Camera-type eye (tissue), 1 donor: ENCODE measurements around the gene JUP. TPM values are rescaled to one million over a fixed set of nuclear protein-coding genes. Genes with fewer than 3 reads are reported as not detected.

Source experiments
- total RNA-seq: library from RNA; depleted of rRNA; stranded (reverse); fragments of >200 nt; gene quantifications from one replicate; pipeline ENCODE4 v1.2.3, GENCODE V29; 2014

Gene JUP
- total RNA-seq: 104 TPM

DNA sequence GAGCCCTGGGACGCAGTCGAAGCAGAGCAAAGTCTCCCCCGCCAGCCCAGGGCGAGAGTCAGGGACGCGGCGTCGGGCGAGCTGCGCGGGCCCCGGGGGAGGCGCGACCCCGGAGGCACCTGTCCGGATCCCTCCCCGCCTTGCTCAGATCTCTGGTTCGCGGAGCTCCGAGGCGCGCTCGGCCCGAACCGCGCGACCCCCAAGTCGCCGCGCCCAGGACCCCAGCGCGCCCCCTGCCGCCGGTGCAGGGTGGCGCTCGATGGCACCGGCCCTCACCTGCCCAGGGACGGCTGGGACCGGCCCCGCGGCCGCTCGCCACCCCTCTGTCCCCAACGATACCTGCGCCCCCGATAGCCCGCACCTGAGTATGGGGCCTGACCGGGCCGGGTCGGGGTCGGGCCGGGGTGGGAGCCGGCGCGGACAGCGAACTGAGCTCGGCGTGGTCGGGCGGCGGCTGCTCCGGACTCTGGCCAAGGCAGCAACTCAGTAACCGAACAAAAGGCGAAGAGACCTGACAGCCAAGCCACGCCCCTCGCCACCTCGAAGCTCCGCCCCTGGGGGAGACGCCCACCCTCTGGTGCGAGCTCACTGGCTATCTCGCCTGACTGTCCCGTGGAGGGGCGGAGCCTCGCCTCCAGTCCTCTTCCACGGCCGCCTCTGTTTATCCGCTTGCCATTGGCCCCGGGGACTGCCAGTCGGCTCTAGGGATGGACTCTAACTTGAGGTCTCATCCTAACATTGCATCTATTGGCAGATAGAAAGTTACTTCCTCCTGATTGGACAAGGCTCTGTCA, at the start of gene JUP:
Gene JUP (minus strand): TSS at position 485 of the 794 bp plus-strand sequence. CDS start 14,857 bp downstream, outside the sequence.

DNA sequence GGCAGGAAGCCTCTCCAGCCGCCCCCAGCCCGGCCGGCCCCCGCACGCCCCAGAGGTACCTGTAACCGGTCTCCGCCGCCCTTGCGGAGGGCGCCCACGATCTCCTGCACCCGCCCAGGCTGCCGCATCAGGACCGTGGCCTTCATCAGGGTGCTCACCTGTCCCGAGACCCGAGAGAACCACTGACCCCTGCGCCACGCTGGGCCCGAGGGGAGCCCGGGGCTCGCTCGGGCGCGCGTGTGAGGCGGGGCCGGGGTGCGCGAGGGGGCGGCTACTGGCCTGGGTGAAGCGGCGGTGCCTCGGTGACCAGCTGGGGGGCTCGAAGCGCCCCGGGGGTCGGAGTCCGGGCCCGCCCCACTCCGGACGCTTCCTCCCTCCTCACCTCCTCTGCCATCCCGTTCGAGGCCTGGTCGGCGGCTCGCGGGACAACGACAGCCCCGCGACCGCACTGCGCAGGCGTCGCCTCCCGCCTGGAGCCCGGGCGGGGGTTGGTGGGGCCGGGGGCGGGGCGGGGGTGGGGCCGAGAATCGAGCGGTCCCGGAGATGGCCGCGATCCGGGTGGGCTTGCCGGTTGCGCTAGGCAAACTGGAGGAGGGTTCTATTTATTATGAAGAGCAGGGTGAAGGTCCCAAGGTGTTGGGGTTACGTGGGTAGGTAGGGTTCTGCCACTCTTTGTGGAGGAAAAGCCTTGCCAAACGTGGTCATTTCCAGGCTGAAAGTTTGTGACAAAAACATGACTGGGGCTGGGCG, 49.5 kb upstream of the JUP start, which contains the start of gene NT5C3B:
Gene NT5C3B (minus strand): TSS at position 433 of the 750 bp plus-strand sequence. CDS start 39 bp downstream, at position 394.

GRCh38 chr17:41812381-41813151, 26.1 kb upstream of the JUP start, which contains the start of gene FKBP10:
TSS of gene FKBP10 (plus strand) at chr17:41813004. CDS start at chr17:41813035, 31 bp downstream.

GRCh38 chr17:41811549-41812380, 25.3 kb upstream of the JUP start, which contains the start of gene P3H4:
TSS of gene P3H4 (minus strand) at chr17:41811949. CDS start at chr17:41811915, 34 bp downstream.

DNA sequence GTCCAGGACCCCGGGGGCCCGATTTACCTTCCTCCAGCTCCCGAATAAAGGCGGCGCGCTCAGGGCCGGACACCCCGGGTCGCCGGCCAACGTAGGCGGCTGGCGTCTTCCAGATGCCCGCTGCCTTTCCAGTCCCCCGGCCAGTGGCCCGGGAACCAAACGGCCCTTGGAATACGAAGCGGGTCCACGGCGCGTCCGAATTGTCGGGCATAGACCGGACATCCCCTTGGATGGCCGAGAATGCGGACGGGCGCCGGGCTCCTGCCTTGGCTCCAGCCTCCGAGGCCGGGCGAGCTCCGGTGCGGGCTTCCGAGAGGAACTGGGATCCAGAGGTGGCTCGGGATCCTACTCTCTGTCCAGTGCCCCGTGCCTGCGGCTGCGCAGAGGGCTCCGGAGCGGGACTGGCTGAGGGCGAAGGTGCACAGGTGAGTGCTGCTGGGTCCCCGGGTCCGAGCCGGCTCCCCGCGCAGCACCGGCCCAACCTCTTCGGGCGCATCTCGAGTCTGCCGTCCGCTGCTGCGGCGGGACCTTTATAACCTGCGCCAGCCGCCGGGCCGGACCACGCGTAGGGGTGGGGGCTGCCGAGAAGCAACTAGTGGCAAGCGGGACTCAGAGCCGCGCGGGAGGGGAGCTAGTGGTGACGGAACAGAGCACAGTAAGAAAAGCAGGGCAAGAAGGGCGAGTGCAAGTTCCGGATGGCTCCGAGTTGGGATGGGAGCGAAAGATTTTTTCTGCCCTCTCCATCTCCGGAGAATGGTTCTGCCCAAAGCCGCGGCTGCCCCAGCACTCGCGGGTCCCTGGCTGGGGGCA, 52.2 kb downstream of the JUP start, which contains the start of gene HAP1:
Gene HAP1 (minus strand): TSS at position 505 of the 810 bp plus-strand sequence. CDS start 9 bp downstream, at position 496.

GRCh38 chr17:41711669-41712400, 74.7 kb downstream of the JUP start, which contains the start of gene GAST:
TSS of gene GAST (plus strand) at chr17:41712331. CDS start at chr17:41715437, 3,106 bp downstream.

Other genes starting within 250 kb of the JUP start
- not detected for gene KRT9, start 214.7 kb downstream of the JUP start, total RNA-seq
- 51.0 TPM for gene KRT14, start 199.8 kb downstream of the JUP start, total RNA-seq
- gene KRT16, start 173.9 kb downstream of the JUP start, total RNA-seq: 0.66 TPM
- gene KRT17, start 162.1 kb downstream of the JUP start, total RNA-seq: 39.9 TPM
- 247 TPM for gene EIF1, start 97.8 kb downstream of the JUP start, total RNA-seq
- not detected for gene GAST, start 74.4 kb downstream of the JUP start, total RNA-seq
- gene HAP1, start 52.1 kb downstream of the JUP start, total RNA-seq: 0.38 TPM
- 34.0 TPM for gene P3H4, start 25.2 kb upstream of the JUP start, total RNA-seq
- gene FKBP10, start 26.3 kb upstream of the JUP start, total RNA-seq: 167 TPM
- 70.3 TPM for gene NT5C3B, start 49.5 kb upstream of the JUP start, total RNA-seq
- gene KLHL10, start 51.1 kb upstream of the JUP start, total RNA-seq: 0.16 TPM
- gene KLHL11, start 78.7 kb upstream of the JUP start, total RNA-seq: 83.0 TPM
- 145 TPM for gene ACLY, start 132.2 kb upstream of the JUP start, total RNA-seq
- gene ODAD4, start 143.9 kb upstream of the JUP start, total RNA-seq: 2.9 TPM
- 64.6 TPM for gene CNP, start 180.1 kb upstream of the JUP start, total RNA-seq
- 103 TPM for gene DNAJC7, start 230.7 kb upstream of the JUP start, total RNA-seq
- 45.6 TPM for gene NKIRAS2, start 233.4 kb upstream of the JUP start, total RNA-seq